Central memory CD8-positive, alpha-beta T cell (primary cell): ENCODE data around the gene CA10.

Experiments used
- ATAC-seq: fragments of 150-1000 bp; cut with Tn5 transposase; replicated peaks from 2 replicates; pipeline ENCODE4 v1.10.0; 2022; ENCODE audit warnings: mild to moderate bottlenecking, moderate FRiP score, moderate number of reproducible peaks; ENCODE audit not compliant: poor library complexity, severe bottlenecking; ENCODE audit errors: extremely low read depth
- DNase-seq, 2 donors: peaks; one replicate each; pipeline ENCODE4 v3.0.0; 2021; ENCODE audit warnings: low spot score in 2 of 2
- H3K27ac Mint-ChIP-seq: one replicate; pipeline ENCODE4 v1.8.0; 2022; ENCODE audit warnings: low read depth, mild to moderate bottlenecking, moderate library complexity, mixed read lengths
- H3K27me3 Mint-ChIP-seq: one replicate; pipeline ENCODE4 v1.8.0; 2022; ENCODE audit warnings: mixed read lengths
- H3K36me3 Mint-ChIP-seq: one replicate; pipeline ENCODE4 v1.8.0; 2022; ENCODE audit warnings: mild to moderate bottlenecking, moderate library complexity, mixed read lengths; ENCODE audit not compliant: insufficient read depth
- H3K4me1 Mint-ChIP-seq: one replicate; pipeline ENCODE4 v1.8.0; 2022; ENCODE audit warnings: mixed read lengths
- H3K4me3 Mint-ChIP-seq: one replicate; pipeline ENCODE4 v1.8.0; 2022; ENCODE audit warnings: mild to moderate bottlenecking, moderate library complexity, mixed read lengths
- H3K9me3 Mint-ChIP-seq: one replicate; pipeline ENCODE4 v1.8.0; 2022; ENCODE audit warnings: mixed read lengths

Gene CA10

GRCh38 chr17:51833045-51833444, 325.5 kb downstream of the CA10 start:
- Mint-ChIP-seq H3K36me3 (no peaks in the 10 kb centered on the region), H3K9me3 (no peaks in the 10 kb centered on the region), H3K4me3 (no peak overlapping the region), H3K27ac (no peak overlapping the region), H3K27me3 (no peaks in the 10 kb centered on the region), H3K4me1 (no peaks in the 10 kb centered on the region)
- ATAC-seq (no peak), DNase-seq (no peak)

DNA sequence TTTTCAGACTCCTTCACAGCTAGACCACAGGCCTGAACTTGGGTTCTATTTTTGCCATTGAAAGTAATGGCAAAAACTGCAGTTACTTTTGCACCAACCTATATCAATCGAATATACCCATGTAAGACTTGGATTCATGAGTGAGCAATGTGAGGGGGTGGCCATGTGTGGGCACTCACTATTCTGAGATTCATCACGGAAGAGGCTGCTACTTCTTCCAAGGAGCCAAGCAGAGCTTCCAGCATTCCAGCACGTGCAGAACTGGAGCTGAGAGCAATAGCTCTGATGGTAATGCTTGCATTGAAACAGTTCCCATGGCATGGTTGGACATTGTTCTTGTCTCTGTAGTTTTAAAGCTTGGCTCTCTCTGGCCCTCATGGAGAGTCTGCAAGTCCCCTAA, 327.6 kb downstream of the CA10 start:
- DNase-seq = no peak
- Mint-ChIP-seq H3K36me3 (no peaks in the 10 kb centered on the region), H3K9me3 (no peaks in the 10 kb centered on the region), H3K27me3 (peaks cover 7% of the 10 kb centered on the region), H3K4me1 (no peaks in the 10 kb centered on the region), H3K4me3 (no peak overlapping the region), H3K27ac (no peak overlapping the region)
- no peak for ATAC-seq

DNA sequence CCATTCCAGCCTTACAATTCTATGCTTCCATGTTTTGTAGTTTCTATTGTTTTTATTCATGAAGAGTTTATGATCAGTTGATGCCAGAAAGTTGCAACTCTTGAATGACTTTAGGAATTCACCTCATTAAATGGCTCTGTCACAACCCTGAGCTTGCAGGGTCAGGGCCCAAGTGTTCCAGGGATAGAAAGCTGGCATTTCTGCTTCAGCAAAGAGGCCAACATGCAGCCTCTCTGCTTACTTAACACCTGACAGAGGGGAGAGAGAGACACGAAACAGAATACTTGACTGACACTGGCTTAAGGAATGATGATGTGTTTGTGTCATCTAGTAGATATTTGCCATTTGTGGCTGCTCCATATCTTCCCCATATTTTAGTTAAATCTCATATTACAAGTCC, 328.1 kb downstream of the CA10 start:
- Mint-ChIP-seq H3K9me3 (no peaks in the 10 kb centered on the region), H3K36me3 (no peaks in the 10 kb centered on the region), H3K27ac (no peak overlapping the region), H3K4me3 (no peak overlapping the region), H3K27me3 (peaks cover 8% of the 10 kb centered on the region), H3K4me1 (no peaks in the 10 kb centered on the region)
- DNase-seq (no peak), ATAC-seq (no peak)

- DNase-seq = no peak
- no peak overlapping the region for H3K4me3 Mint-ChIP-seq
- H3K9me3 Mint-ChIP-seq = no peaks in the 10 kb centered on the region
- H3K27me3 Mint-ChIP-seq = peaks cover 8% of the 10 kb centered on the region
- no peaks in the 10 kb centered on the region for H3K36me3 Mint-ChIP-seq
- no peak overlapping the region for H3K27ac Mint-ChIP-seq
- no peak for ATAC-seq
- H3K4me1 Mint-ChIP-seq = no peaks in the 10 kb centered on the region
Measured at GRCh38 chr17:51828901-51829300, 329.6 kb downstream of the CA10 start.

DNA sequence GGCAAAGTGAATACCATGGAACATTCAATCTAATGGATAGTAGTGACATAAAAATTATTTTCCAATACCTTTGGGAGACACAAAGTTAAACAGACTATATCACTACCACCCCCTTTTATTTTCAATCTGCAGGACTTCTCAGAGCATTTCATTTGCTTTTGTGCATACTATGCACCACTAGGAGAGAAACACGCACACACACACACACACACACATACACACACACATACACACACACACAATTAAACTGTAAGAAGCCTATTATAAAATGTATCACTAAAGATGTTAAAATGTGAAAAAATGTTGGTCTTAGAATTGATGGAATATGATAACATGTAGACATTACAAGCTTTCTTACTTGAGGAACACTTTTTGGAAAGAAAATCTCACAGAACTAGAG, 331.4 kb downstream of the CA10 start:
- H3K36me3 Mint-ChIP-seq = no peaks in the 10 kb centered on the region
- H3K4me1 Mint-ChIP-seq = no peaks in the 10 kb centered on the region
- peaks cover 10% of the 10 kb centered on the region for H3K27me3 Mint-ChIP-seq
- H3K9me3 Mint-ChIP-seq = peaks cover under 1% of the 10 kb centered on the region
- ATAC-seq = no peak
- H3K27ac Mint-ChIP-seq = no peak overlapping the region
- no peak for DNase-seq
- H3K4me3 Mint-ChIP-seq = no peak overlapping the region

GRCh38 chr17:51820766-51821165, 337.7 kb downstream of the CA10 start:
- Mint-ChIP-seq H3K27ac (no peak overlapping the region), H3K9me3 (peaks cover 9% of the 10 kb centered on the region), H3K4me3 (no peak overlapping the region), H3K4me1 (no peaks in the 10 kb centered on the region), H3K27me3 (peaks cover 12% of the 10 kb centered on the region), H3K36me3 (no peaks in the 10 kb centered on the region)
- DNase-seq (no peak), ATAC-seq (no peak)

DNA sequence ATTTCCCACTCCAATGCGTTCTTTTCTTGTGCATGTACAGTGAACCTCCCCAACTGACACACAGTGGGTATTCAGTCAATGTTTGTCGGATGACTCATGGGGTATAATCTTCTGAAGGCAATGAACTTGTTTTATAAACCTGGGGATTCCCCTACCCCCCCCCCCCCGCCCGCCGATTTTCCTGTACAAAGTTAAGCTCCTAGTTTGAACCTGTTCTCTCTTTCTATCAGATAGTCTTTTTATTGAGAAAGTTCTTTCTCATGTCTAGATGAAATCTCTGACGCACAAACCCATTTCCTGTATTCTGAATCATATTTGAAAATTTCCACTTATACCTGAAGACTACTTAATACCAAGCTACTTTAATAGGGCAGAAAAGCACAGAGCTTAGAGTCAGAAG, 338.3 kb downstream of the CA10 start:
- Mint-ChIP-seq H3K4me1 (no peaks in the 10 kb centered on the region), H3K27me3 (peaks cover 12% of the 10 kb centered on the region), H3K4me3 (no peak overlapping the region), H3K9me3 (peaks cover 9% of the 10 kb centered on the region), H3K36me3 (no peaks in the 10 kb centered on the region), H3K27ac (no peak overlapping the region)
- ATAC-seq = no peak
- no peak for DNase-seq

DNA sequence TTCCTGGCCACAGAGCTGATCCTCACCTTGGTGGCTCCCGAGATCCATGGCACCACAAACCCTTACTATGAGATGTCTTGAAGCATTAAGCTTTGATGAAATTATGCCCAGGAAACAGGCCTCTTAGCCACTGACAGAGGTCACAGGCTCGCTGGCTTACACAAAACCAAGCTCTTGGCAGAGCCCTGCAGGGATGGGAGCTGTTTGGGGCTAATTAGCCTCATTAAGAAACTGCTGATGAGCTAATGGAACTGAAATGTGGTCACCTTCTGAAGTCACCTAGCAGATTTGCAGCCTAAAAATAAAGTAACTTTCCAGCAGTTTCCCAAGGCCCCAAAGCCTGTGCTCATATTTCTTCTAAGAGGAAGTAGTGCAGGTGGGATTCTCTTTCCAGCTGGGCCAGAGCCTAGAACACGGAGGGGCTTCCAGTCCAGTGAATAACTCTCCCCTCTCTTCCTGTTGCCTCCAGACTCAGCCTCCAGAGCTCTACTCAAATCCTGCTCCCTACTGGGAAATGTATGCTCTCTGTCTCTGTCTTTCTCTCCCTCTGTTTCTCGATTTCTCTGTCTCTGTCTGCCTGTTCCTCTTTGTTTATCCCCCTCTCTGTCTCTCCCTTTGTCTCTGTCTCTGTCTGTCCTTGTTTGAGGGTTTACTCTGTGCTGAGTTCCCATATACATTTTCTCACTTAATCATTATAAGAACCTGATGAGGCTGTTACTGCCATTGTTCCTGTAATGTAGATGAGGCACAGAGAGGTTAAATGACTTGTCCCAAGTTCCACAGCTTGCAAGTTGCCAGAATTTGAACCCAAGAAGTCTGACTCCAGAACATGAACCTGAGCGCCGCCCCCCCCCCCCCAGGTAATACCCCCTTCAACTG, 338.9 kb downstream of the CA10 start:
- Mint-ChIP-seq H3K9me3 (peaks cover 9% of the 10 kb centered on the region), H3K36me3 (no peaks in the 10 kb centered on the region), H3K27ac (no peak overlapping the region), H3K4me3 (no peak overlapping the region), H3K27me3 (peaks cover 12% of the 10 kb centered on the region), H3K4me1 (no peaks in the 10 kb centered on the region)
- no peak for DNase-seq
- no peak for ATAC-seq

GRCh38 chr17:51818777-51819176, 339.7 kb downstream of the CA10 start:
- Mint-ChIP-seq H3K27me3 (peaks cover 12% of the 10 kb centered on the region), H3K4me1 (no peaks in the 10 kb centered on the region), H3K36me3 (no peaks in the 10 kb centered on the region), H3K9me3 (peaks cover 9% of the 10 kb centered on the region), H3K27ac (no peak overlapping the region), H3K4me3 (no peak overlapping the region)
- DNase-seq = no peak
- no peak for ATAC-seq

DNA sequence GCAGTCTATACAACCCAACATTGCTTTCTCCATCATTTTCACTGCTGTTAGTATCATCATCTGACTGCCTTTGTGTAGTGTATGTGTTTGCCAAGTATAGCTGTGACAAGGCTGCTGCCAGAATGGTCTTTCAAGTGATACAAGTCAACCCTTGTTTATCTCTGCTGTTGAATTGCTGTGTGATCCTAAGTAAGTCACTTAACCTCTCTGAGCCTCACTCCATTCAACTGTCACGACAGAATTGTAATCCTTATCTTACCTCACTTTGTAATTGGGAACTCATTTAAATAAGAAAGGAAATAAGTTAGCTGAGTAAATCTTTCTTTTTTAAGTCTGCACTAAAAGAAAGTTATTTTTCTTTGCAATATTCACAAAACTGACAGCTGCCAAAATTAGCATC, 340.6 kb downstream of the CA10 start:
- H3K9me3 Mint-ChIP-seq = peaks cover 9% of the 10 kb centered on the region
- H3K27me3 Mint-ChIP-seq = peaks cover 12% of the 10 kb centered on the region
- no peak overlapping the region for H3K4me3 Mint-ChIP-seq
- H3K4me1 Mint-ChIP-seq = no peaks in the 10 kb centered on the region
- DNase-seq (no peak), ATAC-seq (no peak)
- no peaks in the 10 kb centered on the region for H3K36me3 Mint-ChIP-seq
- H3K27ac Mint-ChIP-seq = no peak overlapping the region

DNA sequence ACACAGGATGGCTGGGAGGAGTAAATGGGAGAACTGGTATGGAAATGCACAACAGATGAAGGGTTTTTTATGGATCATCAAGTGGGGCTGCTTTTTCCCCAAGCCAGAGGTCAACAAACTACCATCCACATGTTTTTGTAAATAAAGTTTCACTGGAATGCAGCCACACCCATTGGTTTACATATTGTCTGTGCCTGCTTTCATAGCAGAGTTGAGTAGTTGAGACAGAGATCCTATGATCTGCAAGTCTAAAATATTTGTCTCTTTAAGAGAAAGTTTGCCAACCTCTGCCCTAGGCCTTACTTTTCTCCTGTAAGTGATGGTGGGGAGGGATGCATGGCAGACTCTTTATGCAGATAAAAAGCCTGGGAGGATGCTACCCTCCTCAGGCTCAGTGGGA, 341.4 kb downstream of the CA10 start:
- H3K4me3 Mint-ChIP-seq = no peak overlapping the region
- peaks cover 9% of the 10 kb centered on the region for H3K27me3 Mint-ChIP-seq
- no peak for DNase-seq
- H3K27ac Mint-ChIP-seq = no peak overlapping the region
- H3K9me3 Mint-ChIP-seq = peaks cover 8% of the 10 kb centered on the region
- no peak for ATAC-seq
- H3K36me3 Mint-ChIP-seq = no peaks in the 10 kb centered on the region
- H3K4me1 Mint-ChIP-seq = no peaks in the 10 kb centered on the region

- Mint-ChIP-seq H3K4me3 (no peak overlapping the region), H3K9me3 (no peaks in the 10 kb centered on the region), H3K4me1 (no peaks in the 10 kb centered on the region), H3K36me3 (peaks cover 2% of the 10 kb centered on the region), H3K27me3 (no peaks in the 10 kb centered on the region), H3K27ac (no peak overlapping the region)
- no peak for DNase-seq
- no peak for ATAC-seq
Measured at GRCh38 chr17:51815097-51815496, 343.4 kb downstream of the CA10 start.

- no peaks in the 10 kb centered on the region for H3K27me3 Mint-ChIP-seq
- ATAC-seq = no peak
- DNase-seq = no peak
- H3K27ac Mint-ChIP-seq = no peak overlapping the region
- peaks cover 2% of the 10 kb centered on the region for H3K36me3 Mint-ChIP-seq
- no peaks in the 10 kb centered on the region for H3K4me1 Mint-ChIP-seq
- H3K4me3 Mint-ChIP-seq = no peak overlapping the region
- H3K9me3 Mint-ChIP-seq = no peaks in the 10 kb centered on the region
Measured at GRCh38 chr17:51814521-51814920, 344.0 kb downstream of the CA10 start.
